Activated gamma-delta T cell treated with Interleukin-2 at 50 U/mL for 16 hours (primary cell): ENCODE results near the gene PTPN11.

Source experiments
- DNase-seq: peaks from one replicate; pipeline ENCODE4 v3.0.0-alpha.2; 2020

Gene PTPN11

DNA sequence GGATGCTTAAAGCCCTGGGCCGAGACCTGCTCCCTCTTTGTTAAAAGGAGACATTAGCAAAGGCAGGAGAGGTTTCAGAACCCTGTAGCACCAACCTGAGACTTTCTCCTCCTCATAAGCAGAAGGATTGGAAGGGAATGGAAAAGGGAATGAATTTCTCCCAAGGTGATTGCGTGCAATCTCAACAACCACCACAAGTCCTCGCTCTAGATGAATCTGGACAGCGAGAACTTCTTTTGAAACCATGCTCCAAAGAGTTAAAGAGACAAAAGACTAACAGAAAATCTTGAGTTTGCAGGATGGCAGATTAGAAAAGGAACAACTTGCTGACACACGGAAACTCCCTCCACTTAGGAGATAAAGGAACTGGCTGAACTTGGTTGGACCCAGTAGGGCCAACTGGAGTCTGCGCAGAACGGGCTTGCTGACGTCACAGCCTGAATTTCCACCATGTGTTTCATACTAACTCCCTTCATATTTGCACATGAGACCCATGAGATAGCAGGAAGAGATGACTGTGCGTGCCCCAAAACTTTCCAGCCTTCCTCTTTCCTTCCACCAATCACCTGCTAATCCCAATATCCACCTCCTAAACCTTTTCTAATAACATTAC is 137.0 kb downstream of the PTPN11 start:
- no peak for DNase-seq

DNA sequence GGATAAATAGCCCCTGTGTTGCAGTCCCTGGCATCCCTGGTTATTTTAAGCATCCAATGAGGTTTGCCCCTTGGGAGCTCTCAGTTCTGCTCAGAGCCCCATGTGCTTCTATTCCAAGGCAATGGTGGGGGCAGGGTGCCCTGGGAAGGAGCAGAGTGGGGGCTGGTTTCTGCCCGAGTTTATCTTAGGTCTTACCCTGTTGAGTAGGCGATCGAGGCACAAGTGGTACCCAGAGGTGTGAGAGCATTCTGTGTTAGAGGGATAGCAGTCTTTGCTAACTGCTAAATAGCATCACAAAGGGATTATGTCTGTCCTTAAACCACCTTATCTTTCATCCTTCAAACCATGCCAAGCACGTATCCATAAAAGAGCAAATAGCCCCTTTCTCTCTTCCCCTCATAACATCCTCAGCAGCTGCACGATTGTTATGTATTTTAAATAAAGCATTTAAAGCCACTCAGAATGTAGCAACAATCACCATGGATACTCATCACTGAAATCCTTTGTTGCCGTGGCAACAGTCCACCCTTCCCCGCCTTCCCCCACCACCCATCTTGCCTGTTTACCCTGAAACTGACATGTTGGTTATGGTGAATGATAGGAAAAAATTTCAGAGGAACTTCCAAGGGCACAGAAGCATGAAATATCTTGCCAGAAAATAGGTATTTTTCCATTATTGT is 139.3 kb downstream of the PTPN11 start:
- no peak for DNase-seq
